SJCRH30 (cell line): ENCODE measurements around the gene HOGA1. TPM values are rescaled to one million over a fixed set of nuclear protein-coding genes. Genes with fewer than 3 reads are reported as not detected.
A peak's percentile ranks its signal among the peaks of the same experiment; 100 is the strongest.

ENCODE experiments used
- DNase-seq, 2 experiments: peaks; one replicate each; pipeline ENCODE4 v3.0.0-alpha.2; 2015 to 2020
- H3K27ac ChIP-seq: fragments of 250-450 bp; sonication (Bioruptor Pico); 2 replicates; pipeline ENCODE4 v1.5.1; 2020; ENCODE audit warnings: mild to moderate bottlenecking, moderate library complexity
- H3K27me3 ChIP-seq: fragments of 250-450 bp; sonication (Bioruptor Pico); 2 replicates; pipeline ENCODE4 v1.5.1; 2020; ENCODE audit warnings: mild to moderate bottlenecking, moderate library complexity
- H3K36me3 ChIP-seq: fragments of 250-450 bp; sonication (Bioruptor Pico); 2 replicates; pipeline ENCODE4 v1.5.1; 2020; ENCODE audit warnings: mild to moderate bottlenecking, moderate library complexity
- H3K4me1 ChIP-seq: fragments of 250-450 bp; sonication (Bioruptor Pico); 2 replicates; pipeline ENCODE4 v1.5.1; 2020; ENCODE audit warnings: mild to moderate bottlenecking, moderate library complexity
- H3K4me3 ChIP-seq: fragments of 250-450 bp; sonication (Bioruptor Pico); 2 replicates; pipeline ENCODE4 v1.5.1; 2020; ENCODE audit warnings: mild to moderate bottlenecking, moderate library complexity
- H3K9me3 ChIP-seq: fragments of 250-450 bp; sonication (Bioruptor Pico); replicated peaks from 2 replicates; pipeline ENCODE4 v1.5.1; 2020; ENCODE audit warnings: mild to moderate bottlenecking, moderate library complexity
- total RNA-seq: library from RNA; depleted of rRNA; stranded (reverse); fragments of >200 nt; shearing (Covaris generic); gene quantifications from 2 replicates; pipeline ENCODE4 v1.2.3, GENCODE V29; 2014; rRNA removed

The HOGA1 gene
- 1.7 and 3.5 TPM in 2 replicates for total RNA-seq

DNA sequence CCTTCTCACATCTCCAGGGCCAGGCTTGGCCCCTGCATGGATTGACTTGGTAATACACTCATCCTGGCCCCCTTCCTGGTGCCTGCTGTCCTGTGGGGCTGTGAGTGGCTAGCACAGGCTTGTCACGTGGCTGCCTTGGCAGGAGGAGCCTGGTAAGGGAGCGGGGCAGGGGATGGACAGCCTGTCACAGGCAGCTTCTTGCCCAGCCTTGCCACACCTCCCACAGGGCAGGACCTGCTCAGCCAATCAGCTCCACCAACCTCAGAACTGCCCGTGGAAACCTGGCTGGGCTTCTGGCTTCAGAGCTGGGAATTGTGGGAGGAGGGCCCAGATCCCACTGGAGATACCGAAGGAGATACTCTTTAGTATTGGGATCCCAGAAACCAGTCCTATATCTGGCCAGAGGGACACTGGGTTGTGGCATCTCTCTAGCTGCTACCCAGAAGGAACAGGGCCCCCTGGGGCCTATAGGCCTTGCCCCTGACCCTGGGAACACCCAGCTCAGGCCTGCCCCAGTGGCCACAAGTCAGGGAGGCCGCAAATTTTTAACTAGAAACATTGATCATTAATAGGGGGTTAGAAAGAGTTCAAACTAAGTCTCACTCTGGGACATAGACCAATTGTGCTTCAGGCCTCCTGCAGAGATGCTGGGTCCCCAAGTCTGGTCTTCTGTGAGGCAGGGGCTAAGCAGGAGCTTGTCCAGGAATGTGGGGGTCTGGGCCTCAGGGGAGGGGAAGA lies at the start of gene HOGA1:
HOGA1 (plus strand) TSS at position 330 of the 738 bp plus-strand sequence; CDS start at position 645, 315 bp downstream.
- no peaks in the 10 kb centered on the region for H3K9me3 ChIP-seq
- no peaks in the 10 kb centered on the region for H3K27me3 ChIP-seq
- peak within 1 kb of the TSS; percentile 22 for H3K27ac ChIP-seq
- DNase-seq = peak; percentile 90 to 91
- no peaks in the 10 kb centered on the region for H3K36me3 ChIP-seq
- peak within 1 kb of the TSS; percentile 19 for H3K4me3 ChIP-seq
- peaks cover 27% of the 10 kb centered on the region for H3K4me1 ChIP-seq

DNA sequence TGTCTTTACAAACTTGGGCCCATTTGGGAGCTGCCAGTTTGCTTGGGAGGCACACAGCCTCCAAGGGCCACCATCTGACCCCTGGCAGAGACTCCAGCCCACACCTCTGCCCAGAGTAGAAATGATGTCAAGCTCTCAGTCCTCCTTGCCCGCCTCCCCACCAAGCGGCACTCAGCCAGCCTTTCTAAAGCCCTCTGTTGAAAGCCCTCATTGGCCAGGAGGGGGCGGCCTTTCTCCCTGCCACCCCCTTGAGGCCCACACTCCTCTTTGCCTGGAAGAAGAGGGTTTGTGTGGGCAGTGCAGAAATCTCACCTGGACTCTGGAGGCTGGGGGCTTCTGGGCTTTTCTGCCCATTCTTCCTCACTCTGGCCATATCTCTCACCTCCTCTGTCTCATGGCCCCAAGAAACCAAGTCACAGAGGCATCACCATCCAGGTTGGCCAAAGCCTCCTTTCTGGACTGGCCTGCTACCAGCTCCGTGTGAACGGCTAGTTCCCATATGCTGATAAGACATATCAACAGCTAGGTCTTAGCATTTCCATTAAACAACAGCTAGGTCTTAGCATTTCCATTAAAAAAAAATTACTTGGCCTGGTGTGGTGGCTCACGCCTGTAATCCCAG lies 49.3 kb upstream of the HOGA1 start:
- peak; percentile 30 to 50 for DNase-seq
- Histone ChIP-seq H3K4me1 (peaks cover 7% of the 10 kb centered on the region), H3K4me3 (no peak overlapping the region), H3K9me3 (no peaks in the 10 kb centered on the region), H3K27ac (no peak overlapping the region), H3K27me3 (no peaks in the 10 kb centered on the region), H3K36me3 (no peaks in the 10 kb centered on the region)

DNA sequence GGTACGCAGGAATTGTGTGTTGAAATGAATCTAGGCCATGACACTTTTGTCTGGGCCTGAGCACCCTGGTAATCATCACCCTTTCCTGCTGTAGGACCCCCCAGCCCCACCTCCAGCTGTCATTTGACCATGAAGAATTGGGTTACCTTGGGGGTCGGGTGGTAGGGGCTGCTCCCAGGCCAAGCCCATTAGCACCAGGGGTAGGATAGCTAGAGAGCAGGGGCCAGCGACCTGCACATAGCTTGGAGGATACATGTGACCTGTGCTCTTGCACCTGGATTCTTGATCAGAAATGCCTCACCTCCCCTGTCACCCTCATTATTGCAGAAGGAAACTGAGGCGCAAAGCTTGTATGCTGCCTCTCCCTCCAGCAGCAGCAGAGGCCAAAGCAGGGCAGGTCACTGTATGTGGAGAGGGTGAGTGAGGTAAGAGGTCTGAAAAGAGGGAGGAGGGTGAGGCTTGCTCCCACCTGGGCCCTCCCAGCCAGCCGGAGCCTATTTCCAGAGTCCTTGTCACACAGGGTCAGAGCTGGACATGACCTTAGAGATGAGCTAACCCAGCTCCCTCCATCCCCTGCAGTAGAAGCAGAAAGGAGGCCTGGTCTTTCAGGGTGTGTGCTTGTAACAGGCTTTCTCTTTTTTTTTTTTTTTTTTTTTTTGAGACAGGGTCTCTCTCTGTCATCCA lies 46.9 kb upstream of the HOGA1 start:
- H3K9me3 ChIP-seq = no peaks in the 10 kb centered on the region
- no peak overlapping the region for H3K27ac ChIP-seq
- H3K4me3 ChIP-seq = no peak overlapping the region
- peaks cover 21% of the 10 kb centered on the region for H3K4me1 ChIP-seq
- no peaks in the 10 kb centered on the region for H3K36me3 ChIP-seq
- no peak for DNase-seq
- no peaks in the 10 kb centered on the region for H3K27me3 ChIP-seq

DNA sequence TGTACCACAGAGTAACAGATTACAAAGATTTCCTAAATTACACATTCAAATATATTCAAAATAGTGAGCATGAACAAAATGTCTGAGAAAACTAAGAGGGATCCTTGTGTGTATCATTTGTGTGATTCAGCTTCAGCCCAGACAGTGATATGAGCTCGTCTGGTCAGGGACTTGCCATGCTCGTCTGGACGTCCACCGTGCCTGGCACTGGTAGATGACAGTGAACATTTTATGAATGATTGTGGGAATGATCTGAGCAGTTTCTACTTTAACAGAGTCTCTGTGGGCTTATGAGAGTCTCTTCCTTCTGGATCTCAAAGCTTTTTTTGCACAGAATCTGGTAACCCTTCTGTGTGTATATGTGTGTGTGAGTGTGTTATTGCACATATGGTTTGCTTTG lies 45.8 kb upstream of the HOGA1 start:
- H3K36me3 ChIP-seq = no peaks in the 10 kb centered on the region
- H3K27me3 ChIP-seq = no peaks in the 10 kb centered on the region
- no peak overlapping the region for H3K27ac ChIP-seq
- DNase-seq = no peak
- H3K4me3 ChIP-seq = no peak overlapping the region
- H3K9me3 ChIP-seq = no peaks in the 10 kb centered on the region
- H3K4me1 ChIP-seq = peaks cover 31% of the 10 kb centered on the region

DNA sequence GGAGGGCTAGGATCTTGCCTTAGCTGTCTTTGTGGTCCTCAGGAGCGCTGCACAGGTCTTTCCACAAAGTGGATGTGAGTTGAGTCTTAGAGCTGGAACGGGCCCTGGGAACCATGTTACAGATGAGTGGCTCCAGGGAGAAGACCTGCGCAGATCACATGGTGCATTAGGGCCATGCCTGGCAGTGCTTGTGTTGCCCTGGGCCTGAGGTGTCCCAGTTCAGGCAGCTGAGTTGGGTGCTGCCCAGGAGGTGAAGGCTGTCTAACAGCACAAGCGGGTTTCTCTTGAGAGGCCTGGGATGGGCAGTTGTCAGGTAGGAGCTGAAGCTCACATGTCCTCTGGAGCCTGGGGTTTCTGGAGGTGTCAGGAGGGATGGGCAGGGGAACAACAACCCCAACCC lies 45.4 kb upstream of the HOGA1 start:
- Histone ChIP-seq H3K9me3 (no peaks in the 10 kb centered on the region), H3K4me1 (peaks cover 33% of the 10 kb centered on the region), H3K27ac (no peak overlapping the region), H3K36me3 (no peaks in the 10 kb centered on the region), H3K4me3 (no peak overlapping the region), H3K27me3 (no peaks in the 10 kb centered on the region)
- DNase-seq = no peak

GRCh38 chr10:97539523-97540200 lies 44.5 kb upstream of the HOGA1 start:
- H3K27ac ChIP-seq = no peak overlapping the region
- H3K27me3 ChIP-seq = no peaks in the 10 kb centered on the region
- H3K4me1 ChIP-seq = peaks cover 31% of the 10 kb centered on the region
- no peaks in the 10 kb centered on the region for H3K9me3 ChIP-seq
- no peak overlapping the region for H3K4me3 ChIP-seq
- no peaks in the 10 kb centered on the region for H3K36me3 ChIP-seq
- DNase-seq = no peak

DNA sequence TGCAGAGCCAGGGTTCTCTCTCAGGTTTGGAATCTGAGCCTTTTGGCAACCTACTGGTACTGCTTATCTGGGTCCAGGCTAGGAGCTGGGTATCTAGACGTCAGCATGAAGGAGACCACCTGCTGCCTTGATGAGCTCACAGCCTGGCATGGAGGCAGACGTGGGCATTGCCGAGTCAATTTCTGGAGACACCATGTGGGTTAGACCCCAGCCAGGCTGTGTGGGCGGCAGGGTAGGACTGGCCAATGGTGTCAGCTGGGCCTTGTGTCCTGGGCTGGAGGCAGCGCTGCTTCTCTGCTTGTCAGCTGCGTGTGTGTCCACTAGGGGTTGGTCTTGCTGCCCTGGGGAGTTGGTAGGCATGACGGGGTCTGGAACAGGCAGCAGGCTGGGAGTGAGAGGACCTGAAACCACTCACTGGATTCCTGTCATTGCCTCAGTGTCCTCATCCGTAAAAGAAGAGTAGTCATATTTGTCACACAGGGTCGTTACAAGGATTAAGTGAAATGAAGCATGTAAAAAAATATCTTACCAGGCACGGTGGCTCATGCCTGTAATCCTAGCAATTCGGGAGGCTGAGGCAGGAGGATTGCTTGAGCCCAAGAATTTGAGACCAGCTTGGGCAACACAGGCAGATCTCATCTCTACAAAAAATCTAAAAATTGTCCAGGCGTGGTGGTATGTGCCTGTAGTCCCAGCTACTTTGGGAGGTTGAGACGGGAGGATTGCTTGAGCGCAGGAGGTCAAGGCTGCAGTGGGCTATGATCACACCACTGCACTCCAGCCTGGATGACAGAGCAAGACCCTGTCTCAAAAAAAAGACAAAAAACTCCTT lies 43.3 kb upstream of the HOGA1 start:
- DNase-seq = no peak
- Histone ChIP-seq H3K4me3 (no peak overlapping the region), H3K9me3 (no peaks in the 10 kb centered on the region), H3K27me3 (no peaks in the 10 kb centered on the region), H3K36me3 (no peaks in the 10 kb centered on the region), H3K4me1 (peaks cover 31% of the 10 kb centered on the region), H3K27ac (no peak overlapping the region)

- H3K4me3 ChIP-seq = no peak overlapping the region
Observed at GRCh38 chr10:97542169-97543024, 41.8 kb upstream of the HOGA1 start.

GRCh38 chr10:97543025-97543546 lies 41.1 kb upstream of the HOGA1 start:
- Histone ChIP-seq H3K4me3 (no peak overlapping the region), H3K9me3 (no peaks in the 10 kb centered on the region), H3K27me3 (no peaks in the 10 kb centered on the region), H3K27ac (peak overlapping the region; percentile 93), H3K36me3 (no peaks in the 10 kb centered on the region), H3K4me1 (peaks cover 47% of the 10 kb centered on the region)
- peak; percentile 91 to 92 for DNase-seq

More at GRCh38 chr10:97542169-97543024, 41.8 kb upstream of the HOGA1 start:
- H3K36me3 ChIP-seq = no peaks in the 10 kb centered on the region
- peak overlapping the region; percentile 93 for H3K27ac ChIP-seq
- H3K4me1 ChIP-seq = peaks cover 40% of the 10 kb centered on the region
- no peaks in the 10 kb centered on the region for H3K27me3 ChIP-seq
- H3K9me3 ChIP-seq = no peaks in the 10 kb centered on the region
- DNase-seq = peak; percentile 82 to 84

- H3K4me3 ChIP-seq = no peak overlapping the region
- H3K4me1 ChIP-seq = peaks cover 68% of the 10 kb centered on the region
- H3K27me3 ChIP-seq = no peaks in the 10 kb centered on the region
- DNase-seq = peak in 1 of 2 experiments; percentile 56
- peak overlapping the region; percentile 33 for H3K27ac ChIP-seq
- H3K36me3 ChIP-seq = no peaks in the 10 kb centered on the region
- H3K9me3 ChIP-seq = no peaks in the 10 kb centered on the region
Observed at GRCh38 chr10:97546456-97547270, 37.5 kb upstream of the HOGA1 start.

DNA sequence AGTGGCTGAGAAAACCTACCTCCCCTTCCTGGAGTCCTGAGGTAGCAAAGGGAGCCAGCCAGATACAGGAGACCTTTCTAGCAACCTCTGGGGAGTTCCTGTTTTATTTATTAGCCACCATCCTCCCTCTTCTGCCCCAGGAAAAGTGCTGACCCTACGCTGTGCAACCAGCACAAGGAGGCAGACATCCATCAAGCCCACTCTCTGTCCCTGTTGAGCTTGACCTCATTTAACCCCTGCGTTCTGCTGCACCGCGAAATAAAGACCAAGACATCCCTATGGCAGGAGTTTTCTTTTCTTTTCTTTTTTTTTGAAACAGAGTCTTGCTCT lies 37.0 kb upstream of the HOGA1 start:
- H3K4me1 ChIP-seq = peaks cover 62% of the 10 kb centered on the region
- H3K4me3 ChIP-seq = no peak overlapping the region
- H3K9me3 ChIP-seq = no peaks in the 10 kb centered on the region
- H3K27ac ChIP-seq = peak overlapping the region; percentile 33
- DNase-seq = no peak
- no peaks in the 10 kb centered on the region for H3K36me3 ChIP-seq
- H3K27me3 ChIP-seq = no peaks in the 10 kb centered on the region

- no peak overlapping the region for H3K27ac ChIP-seq
- peak; percentile 47 to 66 for DNase-seq
- H3K9me3 ChIP-seq = no peaks in the 10 kb centered on the region
- H3K27me3 ChIP-seq = no peaks in the 10 kb centered on the region
- H3K4me3 ChIP-seq = no peak overlapping the region
- H3K36me3 ChIP-seq = no peaks in the 10 kb centered on the region
- H3K4me1 ChIP-seq = peaks cover 55% of the 10 kb centered on the region
Observed at GRCh38 chr10:97547962-97548361, 36.2 kb upstream of the HOGA1 start.
